Stomach (tissue), 9 donors: ENCODE measurements around the gene RALGAPB. TPM values are rescaled to one million over a fixed set of nuclear protein-coding genes. Genes with fewer than 3 reads are reported as not detected.

ENCODE experiments used
- DNase-seq, 2 donors: peaks; one replicate each; pipeline versions ENCODE4 v3.0.0 to v3.0.0-alpha.2; 2013 to 2019
- H3K27ac ChIP-seq, 5 donors: fragments of 200-600 bp in 4 of 5; sonication (generic) in 4 of 5; one replicate each; pipeline ENCODE4 v1.5.1; 2013 to 2019; ENCODE audit warnings: mild to moderate bottlenecking in 1 of 5, moderate library complexity in 1 of 5
- H3K27me3 ChIP-seq, 3 donors: fragments of 200-600 bp; sonication (generic); one replicate each; pipeline ENCODE4 v1.5.1; 2017 to 2019; ENCODE audit warnings: mixed run types in 1 of 3
- H3K36me3 ChIP-seq, 4 donors: fragments of 200-600 bp; sonication (generic); 1 replicate in 3 of 4; 2 replicates in 1 of 4; pipeline ENCODE4 v1.5.1; 2016 to 2019
- H3K4me1 ChIP-seq, 4 donors: fragments of 200-600 bp; sonication (generic); one replicate each; pipeline ENCODE4 v1.5.1; 2016 to 2019
- H3K4me3 ChIP-seq, 4 donors: fragments of 200-600 bp; sonication (generic) in 3 of 4; one replicate each; pipeline ENCODE4 v1.5.1; 2016 to 2019; ENCODE audit warnings: mild to moderate bottlenecking in 1 of 4
- H3K9me3 ChIP-seq, 4 donors: fragments of 200-600 bp; sonication (generic); one replicate each; pipeline ENCODE4 v1.5.1; 2016 to 2019
- EP300 ChIP-seq: sonication (generic); formaldehyde crosslinking; IDR thresholded peaks from one replicate; pipeline ENCODE4 v1.6.1; 2017; ENCODE audit warnings: antibody characterized with exemption
- POLR2A ChIP-seq, 4 donors: fragments of 450-650 bp; IDR thresholded peaks; one replicate each; pipeline ENCODE4 v1.6.1; 2016; ENCODE audit warnings: antibody characterized with exemption in 4 of 4, control low read depth in 2 of 4, mild to moderate bottlenecking in 1 of 4, moderate library complexity in 1 of 4
- POLR2AphosphoS5 ChIP-seq, 3 donors: sonication (generic); formaldehyde crosslinking; IDR thresholded peaks; one replicate each; pipeline ENCODE4 v1.6.1; 2016; ENCODE audit warnings: antibody characterized with exemption in 3 of 3
- WGBS, 5 donors: extraction: QIAGEN DNeasy Blood & Tissue Kit in 3 of 5; methylation state at CpG; one replicate each; pipeline versions ENCODE4 v1.1.5 to v1.1.7; 2013 to 2018; 5-methylcytosine and 5-hydroxymethylcytosine counted together
- intact Hi-C: fragments of 100-400 bp; cut with DNase I; formaldehyde crosslinking; loops from one replicate; pipeline ENCODE4 v1.15.1; 2023; ENCODE audit warnings: low total_unique reads
- polyA plus RNA-seq, 3 donors: library from polyadenylated mRNA; stranded (reverse); fragments of 200-250 nt; gene quantifications; one replicate each; pipeline ENCODE4 v1.2.3, GENCODE V29; 2013
- total RNA-seq, 5 donors: library from RNA; depleted of rRNA; stranded (reverse); fragments of >200 nt; gene quantifications; one replicate each; pipeline versions ENCODE4 v1.1.0 to v1.2.3, GENCODE V29; 2014 to 2016
- TF ChIP-seq, protein P1 (sequence below), 7 experiments: fragments of 450-650 bp in 4 of 7; fragments of 200-600 bp in 3 of 7; sonication (generic) in 3 of 7; IDR thresholded peaks; one replicate each; pipeline ENCODE4 v1.5.1; 2016 to 2019; ENCODE audit warnings: antibody characterized with exemption in 7 of 7, control low read depth in 2 of 7, mild to moderate bottlenecking in 1 of 7
- donor health status: healthy with polysubstance abuse.
- donor health status: Bipolar disorder and iron deficiency.
- donor health status: healthy.

RALGAPB gene
- total and polyA plus RNA-seq, 8 donors = 5.4 to 57.5 (median 36.5) TPM

GRCh38 chr20:38608188-38608587, 135.5 kb downstream of the RALGAPB start:
- no peaks in the 10 kb centered on the region for H3K36me3 ChIP-seq
- intact Hi-C loops = no loop called here
- DNase-seq = no peak
- H3K27ac ChIP-seq = no peak overlapping the region
- WGBS, 5 donors = 78 to 84% (median 83%) methylated on average over 4 of the region's 4 CpGs
- H3K27me3 ChIP-seq = peaks cover 0 to 23% (median 0%) of the 10 kb centered on the region in 3 donors
- H3K9me3 ChIP-seq = no peaks in the 10 kb centered on the region
- TF ChIP-seq POLR2A (IDR thresholded peaks at IDR 0.05) (no peak), POLR2AphosphoS5 (IDR thresholded peaks at IDR 0.05) (no peak), EP300 (no peak)
- TF ChIP-seq, protein P1, sequence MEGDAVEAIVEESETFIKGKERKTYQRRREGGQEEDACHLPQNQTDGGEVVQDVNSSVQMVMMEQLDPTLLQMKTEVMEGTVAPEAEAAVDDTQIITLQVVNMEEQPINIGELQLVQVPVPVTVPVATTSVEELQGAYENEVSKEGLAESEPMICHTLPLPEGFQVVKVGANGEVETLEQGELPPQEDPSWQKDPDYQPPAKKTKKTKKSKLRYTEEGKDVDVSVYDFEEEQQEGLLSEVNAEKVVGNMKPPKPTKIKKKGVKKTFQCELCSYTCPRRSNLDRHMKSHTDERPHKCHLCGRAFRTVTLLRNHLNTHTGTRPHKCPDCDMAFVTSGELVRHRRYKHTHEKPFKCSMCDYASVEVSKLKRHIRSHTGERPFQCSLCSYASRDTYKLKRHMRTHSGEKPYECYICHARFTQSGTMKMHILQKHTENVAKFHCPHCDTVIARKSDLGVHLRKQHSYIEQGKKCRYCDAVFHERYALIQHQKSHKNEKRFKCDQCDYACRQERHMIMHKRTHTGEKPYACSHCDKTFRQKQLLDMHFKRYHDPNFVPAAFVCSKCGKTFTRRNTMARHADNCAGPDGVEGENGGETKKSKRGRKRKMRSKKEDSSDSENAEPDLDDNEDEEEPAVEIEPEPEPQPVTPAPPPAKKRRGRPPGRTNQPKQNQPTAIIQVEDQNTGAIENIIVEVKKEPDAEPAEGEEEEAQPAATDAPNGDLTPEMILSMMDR (IDR thresholded peaks at IDR 0.05) = no peak
- H3K4me3 ChIP-seq = no peak overlapping the region
- H3K4me1 ChIP-seq = no peaks in the 10 kb centered on the region

GRCh38 chr20:38609815-38610214, 137.2 kb downstream of the RALGAPB start:
- Histone ChIP-seq H3K27me3 (peaks cover 0 to 17% (median 0%) of the 10 kb centered on the region in 3 donors), H3K4me1 (no peaks in the 10 kb centered on the region), H3K4me3 (no peak overlapping the region), H3K27ac (no peak overlapping the region), H3K9me3 (no peaks in the 10 kb centered on the region), H3K36me3 (no peaks in the 10 kb centered on the region)
- intact Hi-C loops = no loop called here
- TF ChIP-seq, protein P1 (IDR thresholded peaks at IDR 0.05) = no peak
- TF ChIP-seq POLR2A (IDR thresholded peaks at IDR 0.05) = no peak
- no peak for TF ChIP-seq POLR2AphosphoS5 (IDR thresholded peaks at IDR 0.05)
- TF ChIP-seq EP300 = no peak
- 72 to 93% (median 83%) methylated on average over 4 of the region's 4 CpGs for WGBS, 5 donors
- DNase-seq = no peak

- Histone ChIP-seq H3K4me1 (no peaks in the 10 kb centered on the region), H3K36me3 (no peaks in the 10 kb centered on the region), H3K9me3 (no peaks in the 10 kb centered on the region), H3K27ac (no peak overlapping the region), H3K27me3 (peaks cover 0 to 22% (median 0%) of the 10 kb centered on the region in 3 donors), H3K4me3 (no peak overlapping the region)
- intact Hi-C loops = no loop called here
- 70 to 80% (median 72%) methylated on average over 5 of the region's 5 CpGs for WGBS, 5 donors
- DNase-seq = no peak
- TF ChIP-seq EP300 (no peak), POLR2AphosphoS5 (IDR thresholded peaks at IDR 0.05) (no peak), POLR2A (IDR thresholded peaks at IDR 0.05) (no peak)
- TF ChIP-seq, protein P1 (IDR thresholded peaks at IDR 0.05) = no peak
Observed at GRCh38 chr20:38610521-38610920, 137.9 kb downstream of the RALGAPB start.

DNA sequence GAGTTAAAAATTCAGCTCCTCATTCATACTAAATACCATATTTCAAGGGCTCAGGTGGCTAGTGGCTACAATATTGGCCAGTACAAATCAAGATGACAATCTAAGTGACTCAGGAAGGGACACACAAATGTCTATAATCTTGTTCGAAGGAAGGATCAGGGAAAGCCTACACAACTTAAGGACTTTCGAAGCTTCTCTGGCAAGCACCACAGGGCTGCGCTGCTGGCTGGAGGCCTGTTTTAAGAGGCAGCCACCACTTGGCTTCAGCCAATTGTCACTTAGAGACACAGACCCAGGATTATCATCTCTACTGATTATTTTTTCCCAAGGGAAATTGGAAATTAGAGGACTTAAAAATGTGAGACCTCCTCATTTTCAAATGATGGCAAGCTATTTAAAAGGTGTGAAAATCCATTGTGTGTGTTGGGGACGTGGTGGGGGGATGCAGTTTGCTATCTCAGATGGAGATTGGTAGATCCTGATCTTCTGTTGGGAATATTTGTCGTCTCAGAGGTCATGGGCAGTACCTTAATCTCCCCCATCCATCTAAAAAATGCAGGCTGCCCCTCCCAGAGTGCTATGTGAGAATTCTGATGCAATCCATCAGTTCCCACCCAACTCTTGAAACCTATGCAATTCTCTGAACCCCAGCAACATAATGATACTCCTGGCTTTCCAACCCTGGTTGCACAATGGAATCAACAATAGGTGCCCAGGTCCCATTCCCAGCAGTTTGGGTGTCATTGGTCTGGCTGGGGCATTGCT, 140.3 kb downstream of the RALGAPB start:
- DNase-seq = no peak
- no peaks in the 10 kb centered on the region for H3K36me3 ChIP-seq
- 58 to 77% (median 60%) methylated on average over 5 of the region's 5 CpGs for WGBS, 5 donors
- H3K27ac ChIP-seq = no peak overlapping the region
- no peaks in the 10 kb centered on the region for H3K9me3 ChIP-seq
- no peak overlapping the region for H3K4me3 ChIP-seq
- H3K4me1 ChIP-seq = no peaks in the 10 kb centered on the region
- intact Hi-C loops = no loop called here
- peaks cover 0 to 31% (median 0%) of the 10 kb centered on the region in 3 donors for H3K27me3 ChIP-seq
- TF ChIP-seq EP300 (no peak), POLR2AphosphoS5 (IDR thresholded peaks at IDR 0.05) (no peak), POLR2A (IDR thresholded peaks at IDR 0.05) (no peak)
- TF ChIP-seq, protein P1 (IDR thresholded peaks at IDR 0.05) = no peak
